Measurements from ENCODE around the gene GGTA1. TPM values are rescaled to one million over a fixed set of nuclear protein-coding genes. Genes with fewer than 3 reads are reported as not detected.
A peak's percentile ranks its signal among the peaks of the same experiment; 100 is the strongest.

Gene GGTA1
- total RNA-seq, 1 donor = not detected

DNA sequence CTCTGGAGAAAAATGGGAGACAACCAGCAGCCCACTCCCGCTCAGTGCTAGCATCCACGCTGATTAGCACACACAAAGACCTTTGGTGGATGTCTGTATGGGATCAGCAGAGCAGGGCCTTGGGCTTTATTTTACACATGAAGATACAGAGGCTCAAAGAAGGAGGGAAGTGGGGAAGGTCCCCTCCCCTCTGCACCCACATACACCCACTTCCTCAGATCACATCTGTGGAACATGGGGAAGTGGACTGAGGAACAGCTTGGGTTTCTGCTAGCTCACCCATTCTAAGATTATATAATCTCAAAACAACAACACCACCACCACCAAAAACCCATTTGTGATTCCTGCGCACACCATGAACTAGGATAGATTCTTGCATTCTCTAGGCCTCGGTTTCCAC is 14.0 kb downstream of the GGTA1 start:
- no peak overlapping the region for H2AFZ ChIP-seq (ENCODE audit: low read length)

DNA sequence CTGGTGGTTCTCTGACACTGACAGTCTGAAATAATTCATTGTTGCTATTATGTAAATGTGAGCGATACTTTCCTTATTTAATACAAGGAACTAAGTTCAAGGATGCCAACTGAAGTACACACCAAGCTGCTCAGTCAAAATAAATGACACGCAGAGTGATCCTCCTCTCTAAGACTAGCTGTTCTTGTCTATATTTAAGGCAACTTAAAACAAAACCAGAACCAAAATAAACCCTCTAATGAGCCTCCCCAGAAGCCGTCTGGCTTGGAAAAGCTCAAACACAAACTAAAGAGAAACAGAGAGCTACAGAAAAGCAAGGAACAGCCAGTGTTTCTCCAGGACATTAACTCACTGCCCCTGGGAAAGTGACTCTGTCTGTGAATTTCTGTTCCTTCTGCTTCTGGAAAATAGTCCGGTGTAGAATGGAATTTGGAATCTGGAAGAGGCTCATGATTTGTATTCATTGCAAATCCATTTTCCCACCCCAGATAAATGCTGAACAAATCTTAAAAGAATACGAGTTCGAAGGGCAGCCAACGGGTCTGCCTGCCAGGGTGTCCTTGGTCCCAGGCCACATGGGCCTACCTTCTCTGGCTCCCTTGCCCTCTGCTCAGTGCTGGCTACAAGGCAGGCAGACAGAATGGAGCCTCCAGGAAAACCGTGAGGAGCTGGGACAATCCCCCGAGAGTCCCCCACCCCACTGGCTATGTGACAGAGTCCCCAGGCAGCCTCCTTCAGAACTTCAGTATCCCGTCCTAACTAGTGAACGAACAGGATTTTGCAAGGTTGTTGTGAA is 14.8 kb downstream of the GGTA1 start:
- Histone ChIP-seq H3K27ac (ENCODE audit: low read depth, low read length) (no peak overlapping the region), H2AFZ (ENCODE audit: low read length) (no peak overlapping the region), H3K4me2 (ENCODE audit: insufficient read depth, low read length) (no peak overlapping the region), H3K36me3 (ENCODE audit: insufficient read depth, low read length) (no peaks in the 10 kb centered on the region), H3K27me3 (ENCODE audit: insufficient read depth, low read length) (no peaks in the 10 kb centered on the region), H3K9me3 (ENCODE audit: low read depth, low read length) (no peaks in the 10 kb centered on the region), H3K4me3 (ENCODE audit: insufficient read depth, low read length) (no peak overlapping the region), H4K20me1 (ENCODE audit: insufficient read depth, low read length) (no peaks in the 10 kb centered on the region), H3K79me2 (ENCODE audit: insufficient read depth, low read length) (no peaks in the 10 kb centered on the region), H3K4me1 (ENCODE audit: insufficient read depth, low read length) (no peaks in the 10 kb centered on the region)
- peak; percentile 48 for DNase-seq (ENCODE audit: insufficient read length, low spot score, missing footprints)
- TF ChIP-seq, protein P1, sequence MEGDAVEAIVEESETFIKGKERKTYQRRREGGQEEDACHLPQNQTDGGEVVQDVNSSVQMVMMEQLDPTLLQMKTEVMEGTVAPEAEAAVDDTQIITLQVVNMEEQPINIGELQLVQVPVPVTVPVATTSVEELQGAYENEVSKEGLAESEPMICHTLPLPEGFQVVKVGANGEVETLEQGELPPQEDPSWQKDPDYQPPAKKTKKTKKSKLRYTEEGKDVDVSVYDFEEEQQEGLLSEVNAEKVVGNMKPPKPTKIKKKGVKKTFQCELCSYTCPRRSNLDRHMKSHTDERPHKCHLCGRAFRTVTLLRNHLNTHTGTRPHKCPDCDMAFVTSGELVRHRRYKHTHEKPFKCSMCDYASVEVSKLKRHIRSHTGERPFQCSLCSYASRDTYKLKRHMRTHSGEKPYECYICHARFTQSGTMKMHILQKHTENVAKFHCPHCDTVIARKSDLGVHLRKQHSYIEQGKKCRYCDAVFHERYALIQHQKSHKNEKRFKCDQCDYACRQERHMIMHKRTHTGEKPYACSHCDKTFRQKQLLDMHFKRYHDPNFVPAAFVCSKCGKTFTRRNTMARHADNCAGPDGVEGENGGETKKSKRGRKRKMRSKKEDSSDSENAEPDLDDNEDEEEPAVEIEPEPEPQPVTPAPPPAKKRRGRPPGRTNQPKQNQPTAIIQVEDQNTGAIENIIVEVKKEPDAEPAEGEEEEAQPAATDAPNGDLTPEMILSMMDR (IDR thresholded peaks at IDR 0.05; ENCODE audit: extremely low read depth, low read depth, low read length) = no peak

More for the DNA sequence above, 14.0 kb downstream of the GGTA1 start:
- Histone ChIP-seq H3K4me2 (ENCODE audit: insufficient read depth, low read length) (no peak overlapping the region), H3K9me3 (ENCODE audit: low read depth, low read length) (no peaks in the 10 kb centered on the region), H3K36me3 (ENCODE audit: insufficient read depth, low read length) (no peaks in the 10 kb centered on the region), H3K4me3 (ENCODE audit: insufficient read depth, low read length) (no peak overlapping the region), H4K20me1 (ENCODE audit: insufficient read depth, low read length) (no peaks in the 10 kb centered on the region), H3K79me2 (ENCODE audit: insufficient read depth, low read length) (no peaks in the 10 kb centered on the region), H3K27ac (ENCODE audit: low read depth, low read length) (no peak overlapping the region), H3K27me3 (ENCODE audit: insufficient read depth, low read length) (no peaks in the 10 kb centered on the region), H3K4me1 (ENCODE audit: insufficient read depth, low read length) (no peaks in the 10 kb centered on the region)
- TF ChIP-seq, protein P1 (IDR thresholded peaks at IDR 0.05; ENCODE audit: extremely low read depth, low read depth, low read length) = no peak
- DNase-seq (ENCODE audit: insufficient read length, low spot score, missing footprints) = peak; percentile 32

DNA sequence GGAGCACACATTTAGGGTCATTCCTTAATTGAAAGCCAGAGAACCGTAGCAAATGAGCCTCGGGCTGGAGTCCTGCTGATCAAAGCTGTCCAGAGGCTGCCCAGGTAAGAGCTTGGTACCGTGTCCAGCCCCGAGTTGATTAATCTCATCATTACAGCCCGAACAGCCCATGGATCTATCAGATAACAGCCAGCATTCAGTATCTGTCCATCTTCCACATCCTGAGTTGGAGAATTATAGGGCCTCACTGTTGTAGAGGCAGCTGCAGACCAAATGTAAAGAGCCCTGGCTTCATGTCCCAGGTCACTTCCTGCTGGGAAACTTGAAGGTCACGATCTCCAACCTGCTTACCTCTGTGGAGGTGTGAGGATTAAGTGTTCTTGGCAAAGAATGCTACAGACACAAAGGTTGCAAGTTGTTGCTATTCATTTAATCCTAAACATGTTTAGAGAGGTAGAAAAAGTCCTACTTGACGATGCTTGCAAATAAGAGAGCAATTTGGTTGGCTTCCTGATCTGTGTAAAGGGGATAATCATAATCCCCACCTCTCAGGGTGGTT is 16.1 kb downstream of the GGTA1 start:
- no peak overlapping the region for H3K4me2 ChIP-seq (ENCODE audit: insufficient read depth, low read length)
- H3K4me3 ChIP-seq (ENCODE audit: insufficient read depth, low read length) = no peak overlapping the region
- no peak overlapping the region for H3K27ac ChIP-seq (ENCODE audit: low read depth, low read length)
- H3K36me3 ChIP-seq (ENCODE audit: insufficient read depth, low read length) = no peaks in the 10 kb centered on the region
- H2AFZ ChIP-seq (ENCODE audit: low read length) = no peak overlapping the region
- TF ChIP-seq, protein P1 (IDR thresholded peaks at IDR 0.05; ENCODE audit: extremely low read depth, low read depth, low read length) = no peak
- no peak for DNase-seq (ENCODE audit: insufficient read length, low spot score, missing footprints)
- H3K27me3 ChIP-seq (ENCODE audit: insufficient read depth, low read length) = no peaks in the 10 kb centered on the region
- no peaks in the 10 kb centered on the region for H3K79me2 ChIP-seq (ENCODE audit: insufficient read depth, low read length)
- no peaks in the 10 kb centered on the region for H3K9me3 ChIP-seq (ENCODE audit: low read depth, low read length)
- H4K20me1 ChIP-seq (ENCODE audit: insufficient read depth, low read length) = no peaks in the 10 kb centered on the region
- H3K4me1 ChIP-seq (ENCODE audit: insufficient read depth, low read length) = no peaks in the 10 kb centered on the region

DNA sequence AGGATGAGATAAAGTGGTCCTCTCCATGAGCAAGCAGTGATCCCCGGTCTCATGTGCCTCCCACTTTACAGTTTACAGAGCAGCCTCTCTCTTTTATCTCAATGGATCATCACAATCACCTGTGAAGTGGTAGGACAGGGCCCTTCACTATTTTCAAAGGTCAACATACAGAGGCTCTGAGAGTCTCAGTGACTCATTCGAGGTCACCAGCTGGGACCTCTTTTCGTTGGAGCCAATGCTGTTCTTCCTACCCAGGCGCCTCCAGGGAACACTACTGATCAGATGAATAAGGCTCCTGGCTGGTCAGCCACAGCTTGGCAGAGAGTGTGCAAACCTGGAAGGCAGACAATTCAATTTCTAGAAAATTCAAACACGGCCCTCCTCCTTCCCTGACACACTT is 16.6 kb downstream of the GGTA1 start:
- peak; percentile 67 for DNase-seq (ENCODE audit: insufficient read length, low spot score, missing footprints)
- TF ChIP-seq, protein P1 (IDR thresholded peaks at IDR 0.05; ENCODE audit: extremely low read depth, low read depth, low read length) = no peak
- H4K20me1 ChIP-seq (ENCODE audit: insufficient read depth, low read length) = no peaks in the 10 kb centered on the region
- H3K79me2 ChIP-seq (ENCODE audit: insufficient read depth, low read length) = no peaks in the 10 kb centered on the region
- no peak overlapping the region for H3K4me3 ChIP-seq (ENCODE audit: insufficient read depth, low read length)
- H3K27ac ChIP-seq (ENCODE audit: low read depth, low read length) = no peak overlapping the region
- H2AFZ ChIP-seq (ENCODE audit: low read length) = no peak overlapping the region
- no peaks in the 10 kb centered on the region for H3K36me3 ChIP-seq (ENCODE audit: insufficient read depth, low read length)
- no peaks in the 10 kb centered on the region for H3K9me3 ChIP-seq (ENCODE audit: low read depth, low read length)
- H3K4me1 ChIP-seq (ENCODE audit: insufficient read depth, low read length) = no peaks in the 10 kb centered on the region
- no peaks in the 10 kb centered on the region for H3K27me3 ChIP-seq (ENCODE audit: insufficient read depth, low read length)
- no peak overlapping the region for H3K4me2 ChIP-seq (ENCODE audit: insufficient read depth, low read length)
